Measurements from ENCODE around the gene RPTN. TPM values are rescaled to one million over a fixed set of nuclear protein-coding genes. Genes with fewer than 3 reads are reported as not detected.

Gene RPTN
- total RNA-seq, 2 experiments from 2014 or later: not detected

- no peak overlapping the region for H3K27ac Mint-ChIP-seq
Measured at GRCh38 chr1:152191260-152191659, 32.2 kb upstream of the RPTN start.

DNA sequence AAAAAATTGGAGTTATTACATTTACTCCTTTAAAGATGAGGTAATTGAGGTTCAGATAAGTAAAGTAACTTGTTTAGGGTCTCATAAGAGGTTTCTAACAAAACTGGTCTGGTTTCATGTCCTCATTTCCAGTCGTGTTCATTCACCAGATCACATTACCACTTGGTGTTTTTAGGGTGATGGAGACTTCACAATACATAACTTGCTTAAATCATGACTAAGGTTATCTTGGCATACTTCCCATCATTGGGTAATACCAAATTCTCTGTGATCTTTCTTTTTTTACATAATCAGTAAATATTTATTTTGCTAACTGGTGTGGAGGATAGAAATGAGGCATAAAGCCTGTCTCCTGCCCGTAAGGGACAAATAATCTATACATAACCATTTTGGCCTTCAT is 31.6 kb upstream of the RPTN start:
- Mint-ChIP-seq H3K4me3 (no peak overlapping the region), H3K27ac (no peak overlapping the region), H3K9me3 (no peaks in the 10 kb centered on the region), H3K27me3 (no peaks in the 10 kb centered on the region), H3K4me1 (ENCODE audit: low read depth) (peaks cover 4% of the 10 kb centered on the region), H3K36me3 (ENCODE audit: low read depth) (no peaks in the 10 kb centered on the region)
- intact Hi-C loops (cut with micrococcal nuclease): loop anchor here (1.0 to 5.0 kb wide), 2 partner anchors 157 to 268 kb away; no protein-coding TSS in a partner anchor
- CTCF ChIA-PET: interaction anchor here (0.9 to 3.1 kb wide), 4 partner anchors 133 to 268 kb away, joined by 3 to 45 read pairs (median 4); no protein-coding TSS in a partner anchor
- POLR2A ChIA-PET: interaction anchor here (0.8 kb wide), 1 partner anchor 453 kb away, joined by 4 read pairs; no protein-coding TSS in a partner anchor
- TF ChIP-seq, protein P1, sequence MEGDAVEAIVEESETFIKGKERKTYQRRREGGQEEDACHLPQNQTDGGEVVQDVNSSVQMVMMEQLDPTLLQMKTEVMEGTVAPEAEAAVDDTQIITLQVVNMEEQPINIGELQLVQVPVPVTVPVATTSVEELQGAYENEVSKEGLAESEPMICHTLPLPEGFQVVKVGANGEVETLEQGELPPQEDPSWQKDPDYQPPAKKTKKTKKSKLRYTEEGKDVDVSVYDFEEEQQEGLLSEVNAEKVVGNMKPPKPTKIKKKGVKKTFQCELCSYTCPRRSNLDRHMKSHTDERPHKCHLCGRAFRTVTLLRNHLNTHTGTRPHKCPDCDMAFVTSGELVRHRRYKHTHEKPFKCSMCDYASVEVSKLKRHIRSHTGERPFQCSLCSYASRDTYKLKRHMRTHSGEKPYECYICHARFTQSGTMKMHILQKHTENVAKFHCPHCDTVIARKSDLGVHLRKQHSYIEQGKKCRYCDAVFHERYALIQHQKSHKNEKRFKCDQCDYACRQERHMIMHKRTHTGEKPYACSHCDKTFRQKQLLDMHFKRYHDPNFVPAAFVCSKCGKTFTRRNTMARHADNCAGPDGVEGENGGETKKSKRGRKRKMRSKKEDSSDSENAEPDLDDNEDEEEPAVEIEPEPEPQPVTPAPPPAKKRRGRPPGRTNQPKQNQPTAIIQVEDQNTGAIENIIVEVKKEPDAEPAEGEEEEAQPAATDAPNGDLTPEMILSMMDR (IDR thresholded peaks at IDR 0.05): no peak
- ATAC-seq (no peak), DNase-seq (no peak)

More at GRCh38 chr1:152191260-152191659, 32.2 kb upstream of the RPTN start:
- Mint-ChIP-seq H3K27me3 (no peaks in the 10 kb centered on the region), H3K9me3 (no peaks in the 10 kb centered on the region), H3K4me3 (no peak overlapping the region), H3K36me3 (ENCODE audit: low read depth) (no peaks in the 10 kb centered on the region), H3K4me1 (ENCODE audit: low read depth) (peaks cover 4% of the 10 kb centered on the region)
- DNase-seq: no peak
- POLR2A ChIA-PET: interaction anchor here (0.6 to 0.8 kb wide), 2 partner anchors 453 to 580 kb away, joined by 4 to 6 read pairs; no protein-coding TSS in a partner anchor
- TF ChIP-seq, protein P1 (IDR thresholded peaks at IDR 0.05): no peak
- ATAC-seq: no peak
- intact Hi-C loops (cut with micrococcal nuclease): loop anchor here (5.0 kb wide), 1 partner anchor 156 kb away; no protein-coding TSS in a partner anchor
- CTCF ChIA-PET: interaction anchor here (0.9 to 3.1 kb wide), 4 partner anchors 133 to 268 kb away, joined by 3 to 45 read pairs (median 4); no protein-coding TSS in a partner anchor

- intact Hi-C loops (cut with micrococcal nuclease): loop anchor here (1.0 to 5.0 kb wide), 4 partner anchors 48 to 268 kb away; no protein-coding TSS in a partner anchor
- ATAC-seq: peak; percentile 76
- peak; percentile 85 for DNase-seq
- no peaks in the 10 kb centered on the region for H3K27me3 Mint-ChIP-seq
- peaks cover 6% of the 10 kb centered on the region for H3K4me1 Mint-ChIP-seq (ENCODE audit: low read depth)
- peak overlapping the region; percentile 43 for H3K27ac Mint-ChIP-seq
- no peaks in the 10 kb centered on the region for H3K36me3 Mint-ChIP-seq (ENCODE audit: low read depth)
- H3K9me3 Mint-ChIP-seq: no peaks in the 10 kb centered on the region
- CTCF ChIA-PET: interaction anchor here (0.6 to 11.9 kb wide), 25 partner anchors 10 to 269 kb away, joined by 3 to 315 read pairs (median 5); partner anchors contain the start of genes S100A10, S100A11 and TCHH
- peak overlapping the region; percentile 66 for H3K4me3 Mint-ChIP-seq
- TF ChIP-seq, protein P1 (IDR thresholded peaks at IDR 0.05): peak; percentile 87
- POLR2A ChIA-PET: interaction anchor here (1.0 to 1.4 kb wide), 2 partner anchors 15 to 268 kb away, joined by 3 read pairs; no protein-coding TSS in a partner anchor
Measured at GRCh38 chr1:152189657-152190442, 30.8 kb upstream of the RPTN start.

DNA sequence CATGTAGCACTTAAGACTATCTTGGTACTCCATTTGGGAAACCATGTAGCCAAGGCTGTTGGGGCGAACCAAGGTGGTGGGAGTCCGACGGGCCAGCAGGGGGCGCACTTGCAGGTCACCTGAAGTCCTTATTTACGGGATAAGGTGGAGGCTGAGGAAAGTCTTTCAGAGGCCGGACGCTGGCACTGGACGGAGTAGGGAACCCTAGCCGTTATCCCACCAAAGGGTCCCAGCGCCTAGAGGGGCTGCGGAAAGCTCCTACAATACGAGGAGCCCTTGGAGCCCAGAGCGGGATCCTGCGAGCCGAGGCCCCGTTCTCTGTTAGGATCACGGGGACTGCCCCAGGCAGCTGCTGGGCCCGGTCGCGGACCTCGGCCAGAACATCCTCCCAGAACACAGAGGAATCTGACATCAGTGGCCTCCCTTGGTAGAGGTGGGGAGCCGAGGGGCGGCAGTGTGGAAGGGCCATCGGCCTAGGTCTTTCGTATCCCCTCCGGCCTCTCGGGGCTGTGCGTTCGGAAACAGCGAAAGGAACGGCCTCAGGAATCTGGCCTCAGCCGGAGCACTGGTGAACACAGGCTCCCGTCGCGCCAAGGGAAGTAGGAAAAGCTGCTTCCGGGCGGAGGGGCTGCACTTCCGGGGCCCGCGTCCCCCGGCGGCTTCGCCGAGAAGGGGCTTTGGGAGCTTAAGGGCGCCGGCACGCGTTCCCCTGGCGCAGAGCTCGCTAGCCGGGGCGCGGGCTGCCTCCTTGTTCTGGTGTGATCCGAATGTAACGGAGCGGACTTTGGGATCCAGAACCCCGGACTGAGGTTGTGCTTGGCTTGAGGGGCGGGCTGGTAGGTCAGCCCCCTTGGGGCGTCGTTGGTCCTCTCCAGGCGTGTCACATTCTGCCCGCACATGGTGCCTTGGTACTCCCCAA is 29.9 kb upstream of the RPTN start:
- H3K4me1 Mint-ChIP-seq (ENCODE audit: low read depth): peaks cover 6% of the 10 kb centered on the region
- CTCF ChIA-PET: interaction anchor here (0.6 to 11.9 kb wide), 29 partner anchors 9 to 290 kb away, joined by 3 to 315 read pairs (median 4); partner anchors contain the start of genes S100A10, S100A11 and TCHH
- POLR2A ChIA-PET: interaction anchor here (1.0 to 1.4 kb wide), 3 partner anchors 14 to 270 kb away, joined by 3 to 4 read pairs (median 3); no protein-coding TSS in a partner anchor
- no peaks in the 10 kb centered on the region for H3K9me3 Mint-ChIP-seq
- DNase-seq: peak; percentile 85
- TF ChIP-seq, protein P1 (IDR thresholded peaks at IDR 0.05): peak; percentile 92
- intact Hi-C loops (cut with micrococcal nuclease): loop anchor here (5.0 kb wide), 2 partner anchors 47 to 253 kb away; no protein-coding TSS in a partner anchor
- H3K4me3 Mint-ChIP-seq: peak overlapping the region; percentile 66
- ATAC-seq: peak; percentile 53
- peak overlapping the region; percentile 43 for H3K27ac Mint-ChIP-seq
- peaks cover 2% of the 10 kb centered on the region for H3K27me3 Mint-ChIP-seq
- no peaks in the 10 kb centered on the region for H3K36me3 Mint-ChIP-seq (ENCODE audit: low read depth)

Data from activated CD8-positive, alpha-beta T cell treated with anti-CD3 and anti-CD28 coated beads for 36 hours (primary cell).